Adrenal gland (tissue), 12 donors: ENCODE measurements around the gene CCNY. TPM values are rescaled to one million over a fixed set of nuclear protein-coding genes. Genes with fewer than 3 reads are reported as not detected.
A peak's percentile ranks its signal among the peaks of the same experiment; 100 is the strongest.

ENCODE experiments used
- DNase-seq, 7 donors: peaks; one replicate each; pipeline ENCODE4 v3.0.0-alpha.2; 2019 to 2020
- H3K27ac ChIP-seq, 5 donors: fragments of 200-600 bp; sonication (generic) in 4 of 5; 1 replicate in 3 of 5; 2 replicates in 2 of 5; pipeline versions ENCODE4 v1.5.1 to v1.8.0; 2016 to 2020; ENCODE audit warnings: mild to moderate bottlenecking in 1 of 5
- H3K27me3 ChIP-seq: fragments of 200-600 bp; 2 replicates; pipeline ENCODE4 v1.8.0; 2021
- H3K36me3 ChIP-seq, 2 donors: fragments of 200-600 bp; replicated peaks in 1 of 2; 1 replicate in 1 of 2; 2 replicates in 1 of 2; pipeline versions ENCODE4 v1.5.1 to v1.8.0; 2018 to 2022
- H3K4me1 ChIP-seq, 2 donors: fragments of 200-600 bp; replicated peaks in 1 of 2; 1 replicate in 1 of 2; 2 replicates in 1 of 2; pipeline versions ENCODE4 v1.5.1 to v1.8.0; 2018 to 2021
- H3K4me3 ChIP-seq, 4 donors: fragments of 200-600 bp; sonication (generic) in 3 of 4; one replicate each; pipeline ENCODE4 v1.5.1; 2016 to 2018
- H3K9me3 ChIP-seq, 3 donors: fragments of 200-600 bp; sonication (generic) in 1 of 3; replicated peaks in 1 of 3; 1 replicate in 2 of 3; 2 replicates in 1 of 3; pipeline versions ENCODE4 v1.5.1 to v1.8.0; 2016 to 2021
- CTCF ChIP-seq, 6 experiments: fragments of 450-650 bp in 4 of 6; fragments of 200-600 bp in 2 of 6; sonication (generic) in 1 of 6; IDR thresholded peaks; 1 replicate in 5 of 6; 2 replicates in 1 of 6; pipeline versions ENCODE4 v1.5.1 to v1.8.0; 2016 to 2021; ENCODE audit warnings: antibody characterized with exemption in 6 of 6, mild to moderate bottlenecking in 2 of 6, moderate library complexity in 1 of 6
- POLR2A ChIP-seq, 2 donors: fragments of 450-650 bp; IDR thresholded peaks; one replicate each; pipeline ENCODE4 v1.6.1; 2017; ENCODE audit warnings: antibody characterized with exemption in 2 of 2, mild to moderate bottlenecking in 2 of 2, moderate library complexity in 1 of 2
- WGBS, 4 donors: extraction: QIAGEN DNeasy Blood & Tissue Kit in 2 of 4; methylation state at CpG; one replicate each; pipeline versions ENCODE4 v1.1.5 to v1.1.7; 2013 to 2017; 5-methylcytosine and 5-hydroxymethylcytosine counted together
- intact Hi-C, 2 donors: fragments of 100-400 bp; cut with DNase I; formaldehyde crosslinking; loops; one replicate each; pipeline versions ENCODE4 v1.14.1 to v1.15.0; 2022 to 2023
- polyA plus RNA-seq, 3 donors: library from polyadenylated mRNA; stranded (reverse); fragments of 200-250 nt in 2 of 3; fragments of 350-450 nt in 1 of 3; fragmentation: Illumina TruSeq in 1 of 3; extraction: RNeasy Lipid Tissue Mini Kit (QIAGEN cat#74804) in 1 of 3; gene quantifications; one replicate each; pipeline ENCODE4 v1.2.3, GENCODE V29; 2013 to 2014
- total RNA-seq, 9 donors: library from RNA; depleted of rRNA in 4 of 9; stranded (reverse); fragments of >200 nt in 4 of 9; fragments of 120-200 nt in 1 of 9; fragmentation: NEBNext Ultra II Directional in 1 of 9; extraction: Animal tissue kit (Norgen Biotek cat#: 25700) in 1 of 9; gene quantifications; one replicate each; pipeline versions ENCODE4 v1.1.0 to v1.2.4, GENCODE V29; 2013 to 2023
- donor health status: healthy with polysubstance abuse.
- donor health status: Bipolar disorder and iron deficiency.
- donor health status: DM: yes; HTN: yes; CAD: no.
- donor health status: DM: no; HTN: no; CAD: no.
- donor health status: DM: no; HTN: no; CAD: no.
- donor health status: DM: yes; HTN: yes; CAD: no.

CCNY gene
- total and polyA plus RNA-seq, 12 donors: 18.3 to 87.0 (median 45.2) TPM

DNA sequence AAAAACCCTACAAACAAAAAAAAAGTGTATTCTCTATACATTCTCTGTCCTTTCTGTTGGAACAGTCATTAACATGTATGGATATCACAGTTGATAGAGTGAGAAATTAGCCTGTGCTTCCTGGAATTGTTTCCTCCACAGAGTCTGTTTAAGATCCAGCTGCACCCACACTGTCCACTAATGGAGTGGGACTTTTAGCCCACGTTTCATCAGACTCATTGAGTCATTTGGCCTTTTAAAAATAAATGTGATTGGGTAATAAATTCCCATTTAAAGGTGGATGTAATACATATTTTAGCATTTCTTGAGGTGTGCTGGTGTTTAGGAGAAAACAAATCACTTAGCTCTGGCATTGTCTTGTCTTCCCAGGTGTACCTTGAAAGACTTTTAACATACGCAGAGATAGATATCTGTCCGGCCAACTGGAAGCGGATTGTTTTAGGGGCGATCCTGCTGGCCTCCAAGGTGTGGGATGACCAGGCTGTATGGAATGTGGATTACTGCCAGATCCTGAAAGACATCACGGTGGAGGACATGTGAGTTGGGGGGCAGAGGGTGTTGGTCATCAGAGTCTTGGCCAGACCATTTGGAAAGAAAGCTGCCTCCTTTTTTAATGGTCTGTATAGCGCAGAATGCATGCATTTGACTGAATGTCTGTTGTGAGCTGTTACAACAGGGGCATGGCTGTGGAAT, 216.5 kb downstream of the CCNY start:
- DNase-seq: no peak
- Histone ChIP-seq H3K27ac (no peak overlapping the region), H3K27me3 (no peaks in the 10 kb centered on the region), H3K36me3 (peaks cover 0 to 17% of the 10 kb centered on the region in 2 donors), H3K4me3 (no peak overlapping the region), H3K9me3 (no peaks in the 10 kb centered on the region), H3K4me1 (no peaks in the 10 kb centered on the region)
- TF ChIP-seq CTCF (IDR thresholded peaks at IDR 0.05): no peak
- TF ChIP-seq POLR2A (IDR thresholded peaks at IDR 0.05): no peak
- intact Hi-C loops: no loop called here
- 78 to 87% (median 83%) methylated on average over 7 of the region's 7 CpGs for WGBS, 4 donors

DNA sequence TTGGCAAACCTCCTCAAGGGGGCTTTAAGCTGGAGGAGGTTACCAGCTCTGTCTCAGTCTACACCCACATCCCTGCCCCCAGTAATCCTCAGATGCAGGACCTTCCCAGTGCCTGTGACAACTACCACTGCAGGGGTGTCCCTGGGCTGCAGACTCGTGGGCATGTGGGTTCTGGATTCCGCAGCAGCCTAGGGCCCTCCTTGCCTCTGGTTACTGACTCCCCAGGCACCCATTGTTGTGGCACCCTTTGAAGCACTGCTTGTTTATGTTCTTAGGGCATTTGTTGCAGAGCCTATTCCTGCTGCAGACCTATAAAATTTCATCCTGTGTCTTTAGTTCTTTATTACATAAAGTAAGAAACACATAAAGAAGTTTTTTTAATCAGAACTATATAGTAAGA, 217.7 kb downstream of the CCNY start:
- intact Hi-C loops: no loop called here
- no peak overlapping the region for H3K27ac ChIP-seq
- H3K4me1 ChIP-seq: no peaks in the 10 kb centered on the region
- H3K36me3 ChIP-seq: peaks cover 0 to 17% of the 10 kb centered on the region in 2 donors
- H3K9me3 ChIP-seq: no peaks in the 10 kb centered on the region
- no peaks in the 10 kb centered on the region for H3K27me3 ChIP-seq
- TF ChIP-seq POLR2A (IDR thresholded peaks at IDR 0.05): no peak
- TF ChIP-seq CTCF (IDR thresholded peaks at IDR 0.05): no peak
- DNase-seq: no peak
- no peak overlapping the region for H3K4me3 ChIP-seq
- WGBS, 4 donors: 61 to 75% (median 71%) methylated on average over 2 of the region's 2 CpGs

DNA sequence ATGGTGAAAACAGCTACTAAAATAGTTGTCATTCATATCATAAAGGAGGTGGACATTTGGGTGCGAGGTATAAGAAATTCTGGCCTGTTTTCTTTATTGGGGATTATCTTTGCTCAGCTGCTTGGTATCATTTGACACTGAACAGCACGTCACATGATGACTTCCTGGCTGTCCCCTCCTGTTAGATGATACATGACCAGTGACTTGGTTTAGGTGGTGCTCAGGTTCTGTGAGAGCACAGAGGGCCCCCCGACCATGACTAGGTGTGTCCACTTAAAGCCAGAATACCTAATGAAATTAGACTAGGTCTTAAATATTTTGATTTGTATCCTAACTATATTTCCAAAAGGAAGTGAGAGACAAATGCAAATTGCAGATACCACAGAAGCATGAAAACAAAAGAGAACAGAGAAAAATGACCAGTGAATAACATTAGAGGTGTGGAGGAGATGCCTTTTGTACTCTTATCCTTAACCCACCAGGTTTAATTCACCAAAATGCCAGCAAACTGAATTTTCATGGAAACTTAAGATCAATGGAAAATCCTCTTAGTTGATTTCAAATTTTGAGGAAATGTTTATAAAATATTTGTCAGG, 218.2 kb downstream of the CCNY start:
- H3K4me1 ChIP-seq: no peaks in the 10 kb centered on the region
- peaks cover 0 to 17% of the 10 kb centered on the region in 2 donors for H3K36me3 ChIP-seq
- no peak for DNase-seq
- 85 to 92% (median 90%) methylated on average over 3 of the region's 3 CpGs for WGBS, 4 donors
- H3K9me3 ChIP-seq: no peaks in the 10 kb centered on the region
- no peak overlapping the region for H3K4me3 ChIP-seq
- intact Hi-C loops: no loop called here
- no peak overlapping the region for H3K27ac ChIP-seq
- TF ChIP-seq POLR2A (IDR thresholded peaks at IDR 0.05) (no peak), CTCF (IDR thresholded peaks at IDR 0.05) (no peak)
- H3K27me3 ChIP-seq: no peaks in the 10 kb centered on the region

DNA sequence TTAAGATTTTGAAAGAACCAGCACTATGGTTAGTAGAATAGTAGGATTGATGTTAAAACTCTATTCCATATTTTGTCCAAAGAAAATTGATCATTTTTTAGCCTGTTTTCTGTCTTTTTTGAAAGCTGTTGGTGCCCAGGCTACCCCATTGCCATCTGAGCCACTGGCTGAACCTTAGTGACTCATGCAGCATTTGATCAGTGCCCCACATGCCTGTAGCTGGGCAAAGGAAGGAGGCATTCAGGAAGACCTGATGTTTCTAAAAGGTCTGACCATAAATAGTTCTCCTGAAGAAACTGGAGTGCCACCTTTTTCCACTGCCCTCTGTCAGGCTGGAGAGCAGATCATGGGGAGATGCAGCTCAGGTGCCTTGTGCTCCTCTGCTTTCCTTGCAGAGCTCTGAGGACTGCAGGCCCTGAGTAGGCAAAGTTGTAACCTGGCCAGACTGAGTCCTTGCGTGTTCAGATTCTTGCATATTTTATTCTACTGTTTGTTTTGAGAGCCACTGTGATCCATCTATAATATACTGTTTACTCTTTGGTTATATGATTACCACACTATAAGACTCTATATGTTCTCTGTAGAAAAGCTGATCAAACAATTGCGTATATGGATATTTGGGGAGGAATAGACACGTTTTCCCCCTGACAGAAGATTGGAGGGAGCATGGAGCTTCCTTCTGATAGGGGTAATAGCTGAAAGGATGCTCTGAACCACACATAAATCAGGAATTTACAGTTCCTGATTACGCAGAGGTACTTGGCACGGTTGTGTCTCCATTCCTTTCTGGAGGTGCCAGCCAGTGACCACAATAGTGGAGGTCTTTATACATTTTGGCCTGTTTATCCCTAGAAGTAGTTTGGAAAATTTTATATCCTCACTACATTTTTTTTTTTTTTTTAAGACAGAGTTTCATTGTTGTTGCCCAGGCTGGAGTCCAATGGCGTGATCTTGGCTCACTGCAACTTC, 219.9 kb downstream of the CCNY start:
- TF ChIP-seq POLR2A (IDR thresholded peaks at IDR 0.05) (no peak), CTCF (IDR thresholded peaks at IDR 0.05) (no peak)
- no peak overlapping the region for H3K27ac ChIP-seq
- peaks cover 0 to 17% of the 10 kb centered on the region in 2 donors for H3K36me3 ChIP-seq
- intact Hi-C loops: no loop called here
- no peaks in the 10 kb centered on the region for H3K4me1 ChIP-seq
- no peak overlapping the region for H3K4me3 ChIP-seq
- 91 to 97% (median 93%) methylated on average over 6 of the region's 6 CpGs for WGBS, 4 donors
- no peaks in the 10 kb centered on the region for H3K27me3 ChIP-seq
- H3K9me3 ChIP-seq: no peaks in the 10 kb centered on the region
- DNase-seq: peak in 2 of 7 donors; percentile 22 to 43
